RWPE2 (cell line): ENCODE results near the gene RRN3.
"Not testable (repeated sequence)": the region's sequence is repeated elsewhere in the genome, so short reads cannot be mapped to it uniquely, and the experiment has no call there.

Experiments
- ATAC-seq: fragments of 200-7000 bp; cut with Tn5 transposase; 3 replicates; pipeline ENCODE4 v1.9.1; 2021; ENCODE audit warnings: low read depth
- DNase-seq: peaks from one replicate; pipeline ENCODE4 v3.0.0-alpha.2; 2020; ENCODE audit warnings: low spot score
- H3K27ac ChIP-seq: fragments of 450-650 bp; 2 replicates; pipeline ENCODE4 v1.5.1; 2017; ENCODE audit warnings: mild to moderate bottlenecking; ENCODE audit not compliant: poor library complexity, severe bottlenecking
- H3K27me3 ChIP-seq: fragments of 250-450 bp; sonication (Bioruptor Pico); 2 replicates; pipeline ENCODE4 v1.5.1; 2021; ENCODE audit warnings: mild to moderate bottlenecking, moderate library complexity; ENCODE audit not compliant: insufficient read depth, poor library complexity, severe bottlenecking
- H3K36me3 ChIP-seq: fragments of 250-450 bp; sonication (Bioruptor Pico); 2 replicates; pipeline ENCODE4 v1.5.1; 2020; ENCODE audit warnings: low read depth, mild to moderate bottlenecking, moderate library complexity
- H3K4me1 ChIP-seq: fragments of 250-450 bp; sonication (Bioruptor Pico); 2 replicates; pipeline ENCODE4 v1.5.1; 2021; ENCODE audit warnings: mild to moderate bottlenecking, moderate library complexity; ENCODE audit not compliant: insufficient read depth, poor library complexity, severe bottlenecking
- H3K4me3 ChIP-seq: fragments of 250-450 bp; sonication (Bioruptor Pico); 2 replicates; pipeline ENCODE4 v1.5.1; 2021; ENCODE audit warnings: mild to moderate bottlenecking, moderate library complexity; ENCODE audit not compliant: severe bottlenecking
- H3K9me3 ChIP-seq: fragments of 250-450 bp; sonication (Bioruptor Pico); 2 replicates; pipeline ENCODE4 v1.5.1; 2021; ENCODE audit warnings: mild to moderate bottlenecking, moderate library complexity; ENCODE audit not compliant: severe bottlenecking
- TF ChIP-seq, protein P1 (sequence below): fragments of 450-650 bp; IDR thresholded peaks from one replicate; pipeline ENCODE4 v1.5.1; 2017; ENCODE audit warnings: mild to moderate bottlenecking, moderate library complexity; ENCODE audit not compliant: poor library complexity, severe bottlenecking

The RRN3 gene

DNA sequence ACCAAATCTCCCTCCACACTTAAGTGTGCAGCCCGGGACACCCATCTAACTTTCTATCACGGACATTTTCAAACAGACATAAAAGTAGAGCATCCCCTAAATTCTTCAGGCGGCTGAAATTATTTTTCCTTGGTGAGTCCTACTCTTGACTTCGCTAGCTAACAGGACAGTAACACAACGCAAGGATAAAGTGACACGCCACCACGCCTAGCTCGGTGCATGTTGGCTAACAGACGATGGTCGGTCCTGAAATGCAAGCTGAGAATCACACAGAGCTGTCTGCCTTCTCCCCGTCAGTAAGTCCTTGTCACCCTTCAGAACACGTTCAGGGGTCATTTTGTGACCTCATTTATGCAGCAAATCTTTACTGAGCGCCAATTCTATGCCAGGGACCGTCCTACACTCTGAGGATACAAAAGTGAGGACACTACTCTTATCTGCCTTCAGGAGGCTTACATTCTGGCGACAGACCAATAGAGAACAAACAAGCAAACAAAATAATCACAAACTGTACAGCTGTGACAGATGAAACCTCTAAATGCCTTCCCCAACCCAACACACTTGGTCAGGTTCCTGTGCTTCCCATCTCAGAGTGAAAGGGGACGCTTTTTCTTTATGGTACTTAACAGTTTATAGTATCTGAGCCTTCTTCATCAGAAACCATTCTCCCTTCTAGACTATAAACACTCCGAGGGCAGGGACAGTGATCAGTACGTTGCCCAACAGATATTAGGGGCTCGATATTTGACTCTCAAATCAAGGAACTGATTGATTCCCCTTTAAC, 39.5 kb downstream of the RRN3 start:
- H3K4me3 ChIP-seq = peak overlapping the region; percentile 89
- no peaks in the 10 kb centered on the region for H3K9me3 ChIP-seq
- H3K27me3 ChIP-seq = no peaks in the 10 kb centered on the region
- H3K36me3 ChIP-seq = peaks cover 6% of the 10 kb centered on the region
- ATAC-seq = no peak
- peaks cover 2% of the 10 kb centered on the region for H3K4me1 ChIP-seq
- no peak for DNase-seq
- H3K27ac ChIP-seq = no peak overlapping the region
- TF ChIP-seq, protein P1, sequence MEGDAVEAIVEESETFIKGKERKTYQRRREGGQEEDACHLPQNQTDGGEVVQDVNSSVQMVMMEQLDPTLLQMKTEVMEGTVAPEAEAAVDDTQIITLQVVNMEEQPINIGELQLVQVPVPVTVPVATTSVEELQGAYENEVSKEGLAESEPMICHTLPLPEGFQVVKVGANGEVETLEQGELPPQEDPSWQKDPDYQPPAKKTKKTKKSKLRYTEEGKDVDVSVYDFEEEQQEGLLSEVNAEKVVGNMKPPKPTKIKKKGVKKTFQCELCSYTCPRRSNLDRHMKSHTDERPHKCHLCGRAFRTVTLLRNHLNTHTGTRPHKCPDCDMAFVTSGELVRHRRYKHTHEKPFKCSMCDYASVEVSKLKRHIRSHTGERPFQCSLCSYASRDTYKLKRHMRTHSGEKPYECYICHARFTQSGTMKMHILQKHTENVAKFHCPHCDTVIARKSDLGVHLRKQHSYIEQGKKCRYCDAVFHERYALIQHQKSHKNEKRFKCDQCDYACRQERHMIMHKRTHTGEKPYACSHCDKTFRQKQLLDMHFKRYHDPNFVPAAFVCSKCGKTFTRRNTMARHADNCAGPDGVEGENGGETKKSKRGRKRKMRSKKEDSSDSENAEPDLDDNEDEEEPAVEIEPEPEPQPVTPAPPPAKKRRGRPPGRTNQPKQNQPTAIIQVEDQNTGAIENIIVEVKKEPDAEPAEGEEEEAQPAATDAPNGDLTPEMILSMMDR = no peak

DNA sequence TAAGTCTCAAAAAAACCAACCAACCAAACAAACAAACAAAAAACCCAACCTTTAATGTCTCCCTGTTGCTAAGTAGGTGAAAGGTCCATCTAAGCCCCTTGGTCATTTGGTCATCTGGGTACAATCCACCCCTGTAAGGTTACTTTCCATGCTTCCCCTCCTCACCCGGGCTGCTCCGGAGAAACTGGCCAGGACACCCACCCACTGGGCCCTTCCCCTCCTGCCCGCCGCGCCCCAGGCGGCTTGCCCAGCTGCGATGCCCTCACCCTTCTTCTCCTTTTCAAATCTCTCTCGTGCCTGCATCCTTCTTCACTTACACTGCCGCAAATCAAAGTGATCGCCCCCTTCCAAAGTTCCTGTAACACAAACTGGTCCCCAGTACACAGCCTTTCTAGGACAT, 40.2 kb downstream of the RRN3 start:
- Histone ChIP-seq H3K9me3 (no peaks in the 10 kb centered on the region), H3K27ac (no peak overlapping the region), H3K4me1 (peaks cover 2% of the 10 kb centered on the region), H3K36me3 (peaks cover under 1% of the 10 kb centered on the region; the same call in 1 of the 2 replicates), H3K4me3 (no peak overlapping the region), H3K27me3 (no peaks in the 10 kb centered on the region)
- ATAC-seq (no peak), DNase-seq (no peak)
- TF ChIP-seq, protein P1 = no peak

DNA sequence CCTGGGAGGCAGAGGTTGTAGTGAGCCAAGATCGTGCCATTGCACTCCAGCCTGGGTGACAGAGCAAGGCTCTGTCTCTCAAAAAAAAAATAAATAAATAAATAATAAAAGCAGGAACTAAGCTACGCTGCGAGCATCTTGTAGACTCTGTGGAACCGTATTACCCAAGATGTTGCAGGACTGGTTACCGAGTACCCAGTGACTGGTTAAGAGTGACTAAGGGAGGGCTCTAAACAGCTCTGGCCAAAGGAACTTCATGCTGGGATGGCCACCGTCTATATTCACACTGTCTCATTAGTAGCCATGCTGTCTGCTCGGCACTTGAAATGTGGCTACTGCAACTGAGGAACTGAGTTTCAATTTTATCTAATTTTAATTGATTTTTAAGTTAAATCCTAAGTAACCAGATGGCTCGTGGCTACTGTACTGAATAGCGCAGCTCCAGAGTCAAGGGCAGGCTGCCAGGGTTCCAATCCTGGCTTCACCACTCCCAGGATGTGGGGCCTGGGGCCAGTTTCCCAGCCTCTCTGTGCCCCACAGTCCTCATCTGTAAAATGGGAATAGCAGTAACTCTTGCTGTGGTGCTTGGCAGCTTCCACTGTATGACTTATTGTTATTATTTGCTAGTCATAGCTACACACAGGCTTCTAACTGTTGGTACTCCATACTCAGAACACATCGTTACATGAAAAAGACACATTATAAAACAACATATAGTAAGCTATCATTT, 41.2 kb downstream of the RRN3 start:
- H3K27ac ChIP-seq = no peak overlapping the region
- H3K27me3 ChIP-seq = no peaks in the 10 kb centered on the region
- no peak for DNase-seq
- H3K4me3 ChIP-seq = no peak overlapping the region
- no peaks in the 10 kb centered on the region for H3K36me3 ChIP-seq
- ATAC-seq = no peak
- TF ChIP-seq, protein P1 = no peak
- H3K4me1 ChIP-seq = peaks cover 2% of the 10 kb centered on the region
- H3K9me3 ChIP-seq = no peaks in the 10 kb centered on the region

DNA sequence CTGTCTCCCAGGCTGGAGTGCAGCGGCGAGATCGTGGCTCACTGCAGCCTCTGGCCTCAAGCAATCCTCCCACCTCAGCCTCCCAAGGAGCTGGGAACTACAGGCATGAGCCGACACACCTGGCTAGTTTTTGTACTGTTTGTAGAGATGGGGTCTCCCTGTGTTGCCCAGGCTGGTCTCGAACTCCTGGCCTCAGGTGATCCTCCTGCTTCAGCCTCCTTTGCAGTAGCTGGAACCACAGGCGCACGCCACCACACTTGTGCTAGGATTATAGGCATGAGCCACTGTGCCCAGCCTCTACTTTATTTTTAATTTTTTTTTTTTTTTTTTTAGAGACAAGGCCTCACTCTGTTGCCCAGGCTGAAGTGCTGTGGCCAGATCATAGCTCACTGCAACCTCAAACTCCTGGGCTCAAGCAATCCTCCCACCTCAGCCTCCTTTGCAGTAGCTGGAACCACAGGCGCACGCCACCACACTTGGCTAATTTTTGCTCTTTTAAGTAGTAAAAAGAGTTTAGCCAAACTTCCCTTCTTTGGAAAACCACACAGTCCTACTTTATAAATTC, 42.6 kb downstream of the RRN3 start:
- Histone ChIP-seq H3K27ac (no peak overlapping the region), H3K4me3 (no peak overlapping the region), H3K27me3 (no peaks in the 10 kb centered on the region), H3K9me3 (no peaks in the 10 kb centered on the region), H3K36me3 (no peaks in the 10 kb centered on the region), H3K4me1 (peaks cover 2% of the 10 kb centered on the region)
- DNase-seq (no peak), ATAC-seq (no peak)
- TF ChIP-seq, protein P1 = no peak

DNA sequence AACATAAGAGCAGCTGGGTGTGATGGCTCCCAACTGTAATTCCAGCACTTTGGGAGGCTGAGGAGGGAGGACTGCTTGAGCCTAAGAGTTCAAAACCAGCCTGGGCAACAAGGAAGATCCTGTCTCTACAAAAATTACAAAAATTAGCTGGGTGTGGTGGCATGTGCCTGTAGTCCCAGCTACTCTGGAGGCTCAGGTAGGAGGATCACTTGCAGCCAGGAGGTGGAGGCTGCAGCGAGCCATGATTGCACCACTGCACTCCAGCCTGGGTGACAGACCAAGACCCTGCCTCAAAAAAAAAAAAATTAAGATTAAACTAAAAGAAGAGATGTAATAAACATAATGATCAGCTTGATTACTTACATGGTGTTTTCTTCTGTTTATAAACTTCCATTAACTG, 43.6 kb downstream of the RRN3 start:
- H3K4me1 ChIP-seq, H3K27ac ChIP-seq, H3K9me3 ChIP-seq, H3K36me3 ChIP-seq, H3K4me3 ChIP-seq, H3K27me3 ChIP-seq, ATAC-seq, DNase-seq: not testable (repeated sequence)
